Left lung (tissue), 10 donors: ENCODE measurements around the gene MCM10. TPM values are rescaled to one million over a fixed set of nuclear protein-coding genes. Genes with fewer than 3 reads are reported as not detected.

Source experiments
- ATAC-seq: fragments of 200-7000 bp; cut with Tn5 transposase; one replicate; pipeline ENCODE4 v1.9.1; 2020; ENCODE audit warnings: moderate library complexity
- DNase-seq, 4 donors: peaks; one replicate each; pipeline ENCODE4 v3.0.0-alpha.2; 2013 to 2020
- H3K27ac ChIP-seq, 2 donors: fragments of 200-600 bp; sonication (generic) in 1 of 2; one replicate each; pipeline versions ENCODE4 v1.5.0 to v1.8.0; 2020 to 2021
- H3K27me3 ChIP-seq, 2 donors: fragments of 200-600 bp; sonication (generic) in 1 of 2; one replicate each; pipeline versions ENCODE4 v1.5.0 to v1.8.0; 2020 to 2021
- H3K36me3 ChIP-seq, 2 donors: fragments of 200-600 bp; sonication (generic) in 1 of 2; one replicate each; pipeline versions ENCODE4 v1.5.0 to v1.8.0; 2020 to 2021
- H3K4me1 ChIP-seq, 2 donors: fragments of 200-600 bp; one replicate each; pipeline ENCODE4 v1.8.0; 2021
- H3K4me3 ChIP-seq, 2 donors: fragments of 200-600 bp; sonication (generic) in 1 of 2; one replicate each; pipeline versions ENCODE4 v1.5.0 to v1.8.0; 2020 to 2021; ENCODE audit warnings: mild to moderate bottlenecking in 1 of 2
- H3K9me3 ChIP-seq, 2 donors: fragments of 200-600 bp; sonication (generic) in 1 of 2; one replicate each; pipeline versions ENCODE4 v1.5.0 to v1.8.0; 2020 to 2021
- CTCF ChIP-seq, 2 donors: fragments of 200-600 bp; sonication (generic) in 1 of 2; IDR thresholded peaks; one replicate each; pipeline versions ENCODE4 v1.5.0 to v1.8.0; 2021; ENCODE audit warnings: antibody characterized with exemption in 2 of 2
- intact Hi-C, 2 donors: fragments of 100-400 bp; cut with DNase I; formaldehyde crosslinking; loops; one replicate each; pipeline versions ENCODE4 v1.11.2 to v1.14.2; 2022
- polyA plus RNA-seq, 6 donors: library from polyadenylated mRNA; unstranded; fragments of 120-200 nt; gene quantifications; one replicate each; pipeline ENCODE4 v1.2.1, GENCODE V29; 2013; ENCODE audit not compliant: insufficient read length in 6 of 6
- total RNA-seq, 2 donors: library from RNA; stranded (reverse); fragmentation: NEBNext Ultra II Directional; extraction: Animal tissue kit (Norgen Biotek cat#: 25700); gene quantifications; one replicate each; pipeline ENCODE4 v1.2.1, GENCODE V29; 2021
- donor health status: DM: no; HTN: yes; CAD: no.
- donor health status: DM: no; HTN: no; CAD: no.

Gene MCM10
- total and polyA plus RNA-seq, 8 donors: 4.2 to 13.1 (median 9.2) TPM

GRCh38 chr10:13139150-13139549 lies 22.2 kb upstream of the MCM10 start:
- peaks cover 0 to 57% of the 10 kb centered on the region in 2 donors for H3K36me3 ChIP-seq
- no peak overlapping the region for H3K27ac ChIP-seq
- no peak for TF ChIP-seq CTCF (IDR thresholded peaks at IDR 0.05)
- H3K9me3 ChIP-seq: no peaks in the 10 kb centered on the region
- intact Hi-C loops: no loop called here
- DNase-seq: no peak
- no peak overlapping the region for H3K4me3 ChIP-seq
- no peaks in the 10 kb centered on the region for H3K27me3 ChIP-seq
- ATAC-seq: no peak
- no peaks in the 10 kb centered on the region for H3K4me1 ChIP-seq

- no peaks in the 10 kb centered on the region for H3K9me3 ChIP-seq
- no peak for TF ChIP-seq CTCF (IDR thresholded peaks at IDR 0.05)
These were observed 21.7 kb upstream of the MCM10 start for GRCh38 chr10:13139676-13140075.

GRCh38 chr10:13140627-13141190 lies 20.6 kb upstream of the MCM10 start:
- intact Hi-C loops: no loop called here
- H3K36me3 ChIP-seq: peaks cover 0 to 42% of the 10 kb centered on the region in 2 donors
- TF ChIP-seq CTCF (IDR thresholded peaks at IDR 0.05): no peak

More at GRCh38 chr10:13139676-13140075, 21.7 kb upstream of the MCM10 start:
- DNase-seq (no peak), ATAC-seq (no peak)
- Histone ChIP-seq H3K4me1 (no peaks in the 10 kb centered on the region), H3K27me3 (no peaks in the 10 kb centered on the region), H3K36me3 (peaks cover 0 to 52% of the 10 kb centered on the region in 2 donors), H3K27ac (no peak overlapping the region), H3K4me3 (no peak overlapping the region)
- intact Hi-C loops: no loop called here

GRCh38 chr10:13143766-13144165 lies 17.6 kb upstream of the MCM10 start:
- Histone ChIP-seq H3K27ac (no peak overlapping the region), H3K27me3 (no peaks in the 10 kb centered on the region), H3K4me1 (no peaks in the 10 kb centered on the region), H3K9me3 (no peaks in the 10 kb centered on the region), H3K36me3 (peaks cover 0 to 15% of the 10 kb centered on the region in 2 donors), H3K4me3 (no peak overlapping the region)
- intact Hi-C loops: no loop called here
- TF ChIP-seq CTCF (IDR thresholded peaks at IDR 0.05): no peak
- ATAC-seq: no peak
- no peak for DNase-seq

More at GRCh38 chr10:13140627-13141190, 20.6 kb upstream of the MCM10 start:
- no peak for DNase-seq
- Histone ChIP-seq H3K27me3 (no peaks in the 10 kb centered on the region), H3K4me1 (no peaks in the 10 kb centered on the region), H3K27ac (no peak overlapping the region), H3K4me3 (no peak overlapping the region), H3K9me3 (no peaks in the 10 kb centered on the region)
- ATAC-seq: no peak

- H3K36me3 ChIP-seq: peaks cover 0 to 11% of the 10 kb centered on the region in 2 donors
- no peaks in the 10 kb centered on the region for H3K27me3 ChIP-seq
- H3K9me3 ChIP-seq: no peaks in the 10 kb centered on the region
- TF ChIP-seq CTCF (IDR thresholded peaks at IDR 0.05): no peak
- ATAC-seq (no peak), DNase-seq (no peak)
- no peak overlapping the region for H3K4me3 ChIP-seq
- intact Hi-C loops: no loop called here
- no peak overlapping the region for H3K27ac ChIP-seq
- H3K4me1 ChIP-seq: no peaks in the 10 kb centered on the region
These were observed 16.5 kb upstream of the MCM10 start for GRCh38 chr10:13144814-13145213.
